A673 (cell line): ENCODE measurements around the gene KCNQ1. TPM values are rescaled to one million over a fixed set of nuclear protein-coding genes. Genes with fewer than 3 reads are reported as not detected.

Experiments
- BruUV-seq: library from RNA; stranded (reverse); fragments of 400-500 nt; replicated peaks from 2 replicates; lab custom pipeline; 2021; lab: Mats Ljungman, UMichigan
- CTCF ChIA-PET: fragments of 300-600 bp; sonication (Branson Sonifier 250); formaldehyde crosslinking; loops from one replicate; lab custom pipeline; 2022; ENCODE audit warnings: antibody characterized with exemption; lab: Charles Lee
- POLR2A ChIA-PET: fragments of 300-600 bp; sonication (Branson Sonifier 250); formaldehyde crosslinking; loops from one replicate; lab custom pipeline; 2022; ENCODE audit warnings: antibody characterized with exemption; ENCODE audit not compliant: low non-redundant PET; lab: Charles Lee
- DNase-seq: peaks from one replicate; pipeline ENCODE4 v3.0.0-alpha.2; 2015; ENCODE audit warnings: low spot score
- H3K27ac ChIP-seq: fragments of 200-600 bp; sonication (generic); 2 replicates; pipeline ENCODE4 v1.5.1; 2016; ENCODE audit warnings: mixed run types, low read depth, mild to moderate bottlenecking, mixed read lengths, antibody characterized with exemption, low read length; ENCODE audit not compliant: poor library complexity, severe bottlenecking
- H3K27me3 ChIP-seq: fragments of 200-600 bp; sonication (generic); replicated peaks from 2 replicates; pipeline ENCODE4 v1.6.1; 2017; ENCODE audit warnings: mixed run types, low read depth, mild to moderate bottlenecking, mixed read lengths, antibody characterized with exemption, low read length; ENCODE audit not compliant: insufficient read depth, poor library complexity
- H3K36me3 ChIP-seq: fragments of 200-600 bp; sonication (generic); 2 replicates; pipeline ENCODE4 v1.6.1; 2016; ENCODE audit warnings: mixed run types, mild to moderate bottlenecking, mixed read lengths, antibody characterized with exemption, low read length; ENCODE audit not compliant: insufficient read depth, poor library complexity, severe bottlenecking
- H3K4me1 ChIP-seq: fragments of 200-600 bp; sonication (generic); 2 replicates; pipeline ENCODE4 v1.6.1; 2017; ENCODE audit warnings: mixed run types, mild to moderate bottlenecking, mixed read lengths, antibody characterized with exemption, low read length; ENCODE audit not compliant: insufficient read depth, poor library complexity, severe bottlenecking
- H3K4me3 ChIP-seq: fragments of 200-600 bp; sonication (generic); 2 replicates; pipeline ENCODE4 v1.5.1; 2016; ENCODE audit warnings: low read depth, mixed run types, mild to moderate bottlenecking, mixed read lengths, low read length; ENCODE audit not compliant: poor library complexity, severe bottlenecking
- H3K9me3 ChIP-seq: fragments of 200-600 bp; sonication (generic); 2 replicates; pipeline ENCODE4 v1.6.1; 2016; ENCODE audit warnings: mixed run types, low read depth, mild to moderate bottlenecking, mixed read lengths, antibody characterized with exemption, low read length; ENCODE audit not compliant: poor library complexity, severe bottlenecking
- EZH2 ChIP-seq: fragments of 200-600 bp; sonication (generic); IDR thresholded peaks from 2 replicates; pipeline ENCODE4 v1.6.1; 2017; ENCODE audit warnings: borderline replicate concordance, low read depth, mild to moderate bottlenecking, mixed read lengths, antibody characterized with exemption, low read length; ENCODE audit not compliant: poor library complexity, severe bottlenecking
- intact Hi-C: fragments of 100-400 bp; cut with micrococcal nuclease; formaldehyde crosslinking; loops from one replicate; pipeline ENCODE4 v1.10.0; 2022; ENCODE audit not compliant: unreplicated experiment
- total RNA-seq: library from RNA; stranded (reverse); gene quantifications from 2 replicates; pipeline ENCODE4 v1.2.3, GENCODE V29; 2021
- TF ChIP-seq, protein P1 (sequence below): fragments of 300-800, 200-600 bp; sonication (generic); conservative IDR thresholded peaks from 2 replicates; pipeline ENCODE4 v1.5.1; 2017; ENCODE audit warnings: low read depth, mild to moderate bottlenecking, antibody characterized with exemption, low read length, moderate library complexity, mixed read lengths

KCNQ1 gene
- total RNA-seq, 1 experiment from 2014 or later, result not detected

DNA sequence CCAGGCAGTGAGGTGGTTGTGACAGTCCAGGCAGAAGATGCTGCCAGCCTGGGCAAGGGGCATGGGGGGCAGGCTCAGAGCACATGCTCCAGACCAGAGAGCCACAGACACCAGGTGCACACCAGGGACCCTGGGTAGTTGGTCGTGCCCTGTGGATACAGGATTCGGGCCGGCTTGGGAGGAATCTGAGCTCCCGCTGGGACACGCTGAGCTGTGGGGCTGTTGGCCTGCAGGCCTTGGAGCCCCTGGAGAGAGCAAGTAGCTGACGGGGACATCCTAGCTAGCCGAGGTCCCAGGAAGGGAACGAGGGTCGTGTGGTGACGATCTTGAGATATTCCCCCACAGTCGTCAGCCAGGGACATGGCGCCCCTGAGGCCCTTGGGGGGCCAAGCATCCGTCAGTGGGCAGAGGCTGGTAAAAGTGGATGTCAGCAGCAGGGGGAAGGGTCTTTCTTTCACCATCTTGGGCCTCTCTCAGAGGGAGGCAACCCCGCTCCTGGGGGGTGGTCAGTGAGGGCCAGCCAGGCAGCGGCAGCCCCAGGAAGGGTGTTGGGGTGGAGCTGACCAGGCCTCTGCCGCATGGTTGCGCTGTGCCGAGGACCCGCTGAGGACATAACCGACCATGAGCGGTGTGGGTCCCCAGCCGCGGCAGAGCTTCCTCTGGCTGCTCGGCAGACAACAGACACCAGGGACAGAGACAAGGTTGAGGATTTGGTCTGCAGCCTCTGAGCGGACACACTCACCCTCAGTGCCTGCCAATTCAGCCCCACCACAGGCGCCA is 396.8 kb downstream of the KCNQ1 start:
- Histone ChIP-seq H3K27ac (no peak overlapping the region), H3K4me1 (no peaks in the 10 kb centered on the region), H3K27me3 (no peaks in the 10 kb centered on the region), H3K4me3 (no peak overlapping the region), H3K36me3 (no peaks in the 10 kb centered on the region), H3K9me3 (no peaks in the 10 kb centered on the region)
- DNase-seq, result no peak
- intact Hi-C loops, result no loop called here
- ChIA-PET POLR2A (no interaction called here), CTCF (no interaction called here)
- no TSS peak for BruUV-seq
- TF ChIP-seq EZH2, result no peak
- TF ChIP-seq, protein P1, sequence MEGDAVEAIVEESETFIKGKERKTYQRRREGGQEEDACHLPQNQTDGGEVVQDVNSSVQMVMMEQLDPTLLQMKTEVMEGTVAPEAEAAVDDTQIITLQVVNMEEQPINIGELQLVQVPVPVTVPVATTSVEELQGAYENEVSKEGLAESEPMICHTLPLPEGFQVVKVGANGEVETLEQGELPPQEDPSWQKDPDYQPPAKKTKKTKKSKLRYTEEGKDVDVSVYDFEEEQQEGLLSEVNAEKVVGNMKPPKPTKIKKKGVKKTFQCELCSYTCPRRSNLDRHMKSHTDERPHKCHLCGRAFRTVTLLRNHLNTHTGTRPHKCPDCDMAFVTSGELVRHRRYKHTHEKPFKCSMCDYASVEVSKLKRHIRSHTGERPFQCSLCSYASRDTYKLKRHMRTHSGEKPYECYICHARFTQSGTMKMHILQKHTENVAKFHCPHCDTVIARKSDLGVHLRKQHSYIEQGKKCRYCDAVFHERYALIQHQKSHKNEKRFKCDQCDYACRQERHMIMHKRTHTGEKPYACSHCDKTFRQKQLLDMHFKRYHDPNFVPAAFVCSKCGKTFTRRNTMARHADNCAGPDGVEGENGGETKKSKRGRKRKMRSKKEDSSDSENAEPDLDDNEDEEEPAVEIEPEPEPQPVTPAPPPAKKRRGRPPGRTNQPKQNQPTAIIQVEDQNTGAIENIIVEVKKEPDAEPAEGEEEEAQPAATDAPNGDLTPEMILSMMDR, result no peak

DNA sequence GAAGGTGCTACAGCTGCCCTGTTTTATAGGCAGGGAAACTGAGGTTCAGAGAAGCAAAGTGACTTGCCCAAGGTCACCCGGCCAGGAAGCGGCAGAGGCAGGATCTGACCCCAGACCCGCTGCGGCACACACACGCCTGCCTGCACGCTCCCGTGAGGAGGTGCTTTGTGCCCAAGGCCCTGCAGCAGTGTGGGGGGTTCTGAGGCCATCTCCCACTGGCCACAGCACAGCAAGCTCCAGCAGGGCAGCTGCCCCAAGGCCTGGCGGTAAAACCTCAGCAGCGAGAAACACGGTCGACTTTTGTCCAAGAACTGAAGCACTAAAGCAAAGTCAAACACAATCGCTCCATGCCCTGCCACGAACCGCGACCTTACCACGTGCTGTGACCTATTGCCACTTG is 398.1 kb downstream of the KCNQ1 start:
- no peak overlapping the region for H3K4me3 ChIP-seq
- ChIA-PET CTCF (no interaction called here), POLR2A (no interaction called here)
- no TSS peak for BruUV-seq
- no peaks in the 10 kb centered on the region for H3K36me3 ChIP-seq
- no peaks in the 10 kb centered on the region for H3K4me1 ChIP-seq
- no peak for DNase-seq
- H3K27ac ChIP-seq, result no peak overlapping the region
- no peaks in the 10 kb centered on the region for H3K9me3 ChIP-seq
- H3K27me3 ChIP-seq, result no peaks in the 10 kb centered on the region
- intact Hi-C loops, result no loop called here
- no peak for TF ChIP-seq EZH2
- TF ChIP-seq, protein P1, result no peak

DNA sequence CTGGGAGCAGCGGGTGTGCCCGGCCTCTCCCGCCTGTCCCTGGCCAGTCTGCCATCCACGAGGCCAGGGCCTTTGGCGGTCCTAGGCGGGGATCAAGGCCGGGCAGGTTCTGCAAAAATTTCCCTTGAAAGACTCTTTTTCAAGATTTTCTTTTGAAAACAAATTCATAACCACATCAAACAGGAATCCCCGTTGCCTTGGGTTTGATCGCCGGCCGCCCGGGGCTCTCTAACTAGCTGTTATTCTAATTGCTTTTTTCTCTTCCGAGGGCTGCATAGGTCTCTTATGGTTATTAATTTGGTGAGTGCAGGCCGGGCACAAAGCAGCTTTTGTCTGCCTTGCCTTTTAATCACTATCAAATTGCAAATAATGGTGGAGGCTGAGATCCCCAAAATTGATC is 398.7 kb downstream of the KCNQ1 start:
- no peak overlapping the region for H3K4me3 ChIP-seq
- no TSS peak for BruUV-seq
- H3K4me1 ChIP-seq, result no peaks in the 10 kb centered on the region
- intact Hi-C loops, result no loop called here
- no peaks in the 10 kb centered on the region for H3K9me3 ChIP-seq
- H3K27me3 ChIP-seq, result no peaks in the 10 kb centered on the region
- no peaks in the 10 kb centered on the region for H3K36me3 ChIP-seq
- no peak overlapping the region for H3K27ac ChIP-seq
- ChIA-PET CTCF (no interaction called here), POLR2A (no interaction called here)
- TF ChIP-seq EZH2, result no peak
- TF ChIP-seq, protein P1, result no peak
- DNase-seq, result no peak
